SK-MEL-5 (cell line): ENCODE measurements around the gene ZSCAN5B. TPM values are rescaled to one million over a fixed set of nuclear protein-coding genes. Genes with fewer than 3 reads are reported as not detected.
A peak's percentile ranks its signal among the peaks of the same experiment; 100 is the strongest.
"Not testable (repeated sequence)": the region's sequence is repeated elsewhere in the genome, so short reads cannot be mapped to it uniquely, and the experiment has no call there.

Experiments
- DNase-seq: peaks from one replicate; pipeline ENCODE4 v3.0.0-alpha.2; 2016; ENCODE audit warnings: low read depth, low spot score
- in situ Hi-C: cut with HindIII; loops from 2 replicates; pipeline ENCODE4 v1.10.0; 2016; ENCODE audit warnings: low sequenced_read_pairs, high pct_unique_total_duplicates, low pct_unique_long_range_greater_than_20kb
- polyA plus RNA-seq, 2 experiments: library from polyadenylated mRNA; depleted of rRNA; stranded (reverse); fragments of >200 nt; gene quantifications; 2 replicates each; pipeline ENCODE4 v1.2.3, GENCODE V29; 2015
- total RNA-seq: library from RNA; depleted of rRNA; stranded (reverse); fragments of >200 nt; shearing (Covaris generic); gene quantifications from 2 replicates; pipeline ENCODE4 v1.2.3, GENCODE V29; 2014; rRNA removed

The ZSCAN5B gene
- not detected in 2 replicates for total RNA-seq
- polyA plus RNA-seq (2015; cell fraction: cytosol; rRNA removed), result not detected in 2 replicates
- polyA plus RNA-seq (2015; cell fraction: nucleus; rRNA removed), result not detected in 2 replicates

GRCh38 chr19:56197646-56198045 lies at the start of gene ZSCAN5B:
ZSCAN5B (minus strand) TSS chr19:56197783; CDS start chr19:56193052, 4,731 bp downstream.
- in situ Hi-C loops, DNase-seq: not testable (repeated sequence)

GRCh38 chr19:56245764-56246163 lies 48.2 kb upstream of the ZSCAN5B start:
- DNase-seq, in situ Hi-C loops: not testable (repeated sequence)

- in situ Hi-C loops, result no loop called here
- DNase-seq, result no peak
Measured at GRCh38 chr19:56245121-56245740, 47.6 kb upstream of the ZSCAN5B start.

GRCh38 chr19:56223481-56223880 lies 25.9 kb upstream of the ZSCAN5B start:
- in situ Hi-C loops, result no loop called here

GRCh38 chr19:56222901-56223300 lies 25.3 kb upstream of the ZSCAN5B start:
- no peak for DNase-seq
- in situ Hi-C loops, result no loop called here

More at GRCh38 chr19:56223481-56223880, 25.9 kb upstream of the ZSCAN5B start:
- DNase-seq, result no peak

- in situ Hi-C loops, result no loop called here
- no peak for DNase-seq
Measured at GRCh38 chr19:56221851-56222250, 24.3 kb upstream of the ZSCAN5B start.

- in situ Hi-C loops, result not testable (repeated sequence)
- DNase-seq, result peak; percentile 39
Measured at GRCh38 chr19:56221442-56221841, 23.9 kb upstream of the ZSCAN5B start.

- in situ Hi-C loops, result no loop called here
- no peak for DNase-seq
Measured at GRCh38 chr19:56218961-56219360, 21.4 kb upstream of the ZSCAN5B start.

GRCh38 chr19:56217039-56217949 lies 19.7 kb upstream of the ZSCAN5B start:
- DNase-seq, result no peak
- in situ Hi-C loops, result no loop called here

GRCh38 chr19:56211718-56212117 lies 14.1 kb upstream of the ZSCAN5B start:
- in situ Hi-C loops, result no loop called here
- no peak for DNase-seq

- DNase-seq, in situ Hi-C loops: not testable (repeated sequence)
Measured at GRCh38 chr19:56210036-56210435, 12.5 kb upstream of the ZSCAN5B start.

GRCh38 chr19:56209091-56209490 lies 11.5 kb upstream of the ZSCAN5B start:
- no peak for DNase-seq
- in situ Hi-C loops, result no loop called here

GRCh38 chr19:56207581-56207980 lies 10.0 kb upstream of the ZSCAN5B start:
- in situ Hi-C loops, DNase-seq: not testable (repeated sequence)

- no peak for DNase-seq
- in situ Hi-C loops, result no loop called here
Measured at GRCh38 chr19:56201973-56202372, 4.4 kb upstream of the ZSCAN5B start, which contains the start of gene ZSCAN5C. ZSCAN5C (plus strand) TSS chr19:56202273; CDS start chr19:56205914, 3,641 bp downstream.

GRCh38 chr19:56199687-56200086 lies 2.1 kb upstream of the ZSCAN5B start:
- DNase-seq, result no peak
- in situ Hi-C loops, result no loop called here

- no peak for DNase-seq
- in situ Hi-C loops, result no loop called here
Measured at GRCh38 chr19:56193981-56194640, 3.5 kb downstream of the ZSCAN5B start.

- in situ Hi-C loops, result no loop called here
- no peak for DNase-seq
Measured at GRCh38 chr19:56191711-56192110, 5.9 kb downstream of the ZSCAN5B start.

GRCh38 chr19:56191115-56191514 lies 6.5 kb downstream of the ZSCAN5B start:
- no peak for DNase-seq
- in situ Hi-C loops, result no loop called here
